ENCODE measurements around the gene VSIR. TPM values are rescaled to one million over a fixed set of nuclear protein-coding genes. Genes with fewer than 3 reads are reported as not detected.

The VSIR gene
- total and polyA plus RNA-seq, 11 donors = 32.6 to 181 (median 83.2) TPM

DNA sequence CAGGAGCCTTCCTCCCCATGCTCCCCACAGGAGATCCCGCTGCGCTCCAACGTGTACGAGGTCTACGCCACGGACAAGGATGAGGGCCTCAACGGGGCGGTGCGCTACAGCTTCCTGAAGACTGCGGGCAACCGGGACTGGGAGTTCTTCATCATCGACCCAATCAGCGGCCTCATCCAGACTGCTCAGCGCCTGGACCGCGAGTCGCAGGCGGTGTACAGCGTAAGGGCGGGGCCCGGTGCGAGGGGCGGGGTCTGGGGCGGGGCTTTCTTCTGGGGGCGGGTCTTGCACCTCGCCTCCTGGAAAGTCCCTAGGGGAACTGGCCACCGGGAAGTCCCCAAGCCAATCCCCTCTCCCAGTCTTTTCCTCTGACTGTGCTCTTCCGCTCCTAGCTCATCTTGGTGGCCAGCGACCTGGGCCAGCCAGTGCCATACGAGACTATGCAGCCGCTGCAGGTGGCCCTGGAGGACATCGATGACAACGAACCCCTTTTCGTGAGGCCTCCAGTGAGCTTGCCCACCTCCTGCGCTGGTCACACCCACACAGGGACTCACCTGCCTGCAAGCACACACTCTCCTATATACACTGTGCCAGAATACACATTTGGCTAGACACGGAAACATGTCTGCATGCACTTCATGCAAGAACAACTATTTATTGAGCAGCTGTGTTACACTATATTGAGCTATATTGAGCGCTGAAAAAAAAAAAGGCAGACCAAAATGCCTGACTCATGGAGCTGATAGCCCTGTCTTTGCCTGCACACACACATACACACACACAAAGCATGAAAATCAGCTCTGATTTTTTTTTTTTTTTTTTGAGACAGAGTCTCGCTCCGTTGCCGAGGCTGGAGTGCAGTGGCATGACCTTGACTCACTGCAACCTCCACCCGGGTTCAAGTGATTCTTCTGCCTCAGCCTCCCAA is 32.7 kb upstream of the VSIR start:
- Histone ChIP-seq H3K4me1 (peaks cover 0 to 31% (median 0%) of the 10 kb centered on the region in 12 donors), H3K36me3 (no peaks in the 10 kb centered on the region), H3K27me3 (peaks cover 0 to 10% (median 0%) of the 10 kb centered on the region in 9 donors), H3K4me3 (no peak overlapping the region), H3K9me3 (no peaks in the 10 kb centered on the region), H3K27ac (no peak overlapping the region)
- DNase-seq (peak in 2 of 5 donors; percentile 52 to 73), ATAC-seq (peak in 3 of 4 donors; percentile 63 to 71 (median 69))
- 41 to 52% (median 49%) methylated on average over 23 to 41 of the region's 41 CpGs for whole genome bisulfite sequencing, 4 donors
- intact Hi-C loops (cut with DNase I) = loop anchor here in 1 of 10 donors (10.0 kb wide), 1 partner anchor 411 kb away; the partner anchor contains the start of gene CDH23
- TF ChIP-seq, protein P1, sequence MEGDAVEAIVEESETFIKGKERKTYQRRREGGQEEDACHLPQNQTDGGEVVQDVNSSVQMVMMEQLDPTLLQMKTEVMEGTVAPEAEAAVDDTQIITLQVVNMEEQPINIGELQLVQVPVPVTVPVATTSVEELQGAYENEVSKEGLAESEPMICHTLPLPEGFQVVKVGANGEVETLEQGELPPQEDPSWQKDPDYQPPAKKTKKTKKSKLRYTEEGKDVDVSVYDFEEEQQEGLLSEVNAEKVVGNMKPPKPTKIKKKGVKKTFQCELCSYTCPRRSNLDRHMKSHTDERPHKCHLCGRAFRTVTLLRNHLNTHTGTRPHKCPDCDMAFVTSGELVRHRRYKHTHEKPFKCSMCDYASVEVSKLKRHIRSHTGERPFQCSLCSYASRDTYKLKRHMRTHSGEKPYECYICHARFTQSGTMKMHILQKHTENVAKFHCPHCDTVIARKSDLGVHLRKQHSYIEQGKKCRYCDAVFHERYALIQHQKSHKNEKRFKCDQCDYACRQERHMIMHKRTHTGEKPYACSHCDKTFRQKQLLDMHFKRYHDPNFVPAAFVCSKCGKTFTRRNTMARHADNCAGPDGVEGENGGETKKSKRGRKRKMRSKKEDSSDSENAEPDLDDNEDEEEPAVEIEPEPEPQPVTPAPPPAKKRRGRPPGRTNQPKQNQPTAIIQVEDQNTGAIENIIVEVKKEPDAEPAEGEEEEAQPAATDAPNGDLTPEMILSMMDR (IDR thresholded peaks at IDR 0.05) = no peak
- no peak for TF ChIP-seq POLR2A (IDR thresholded peaks at IDR 0.05)

DNA sequence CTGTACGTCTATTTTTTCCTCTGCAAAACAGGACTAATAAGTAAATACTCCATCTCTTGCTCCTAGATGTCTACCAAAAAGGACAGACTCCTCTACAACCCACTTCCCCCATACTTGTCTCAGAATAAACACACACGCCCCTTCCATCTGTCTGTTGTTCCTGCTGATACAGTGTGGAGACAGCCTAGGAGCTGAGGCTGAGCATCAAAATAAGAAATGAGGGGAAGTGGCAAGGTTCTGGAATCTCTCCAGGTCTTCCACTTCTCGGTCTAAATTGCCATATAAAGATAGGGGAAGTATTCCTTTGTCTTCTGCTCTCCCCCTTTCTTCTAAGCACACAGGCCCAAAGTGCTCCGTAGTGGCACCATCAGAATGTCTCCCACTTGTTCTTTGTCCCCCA is 30.8 kb upstream of the VSIR start:
- intact Hi-C loops (cut with DNase I) = loop anchor here in 1 of 10 donors (10.0 kb wide), 1 partner anchor 409 kb away; the partner anchor contains the start of gene CDH23
- WGBS, 4 donors = 38 to 49% (median 47%) methylated on average over 4 of the region's 4 CpGs
- no peak for DNase-seq
- peaks cover 0 to 10% (median 0%) of the 10 kb centered on the region in 9 donors for H3K27me3 ChIP-seq
- ATAC-seq = peak in 3 of 4 donors; percentile 19 to 55 (median 38)
- no peaks in the 10 kb centered on the region for H3K9me3 ChIP-seq
- no peaks in the 10 kb centered on the region for H3K36me3 ChIP-seq
- peaks cover 0 to 31% (median 0%) of the 10 kb centered on the region in 12 donors for H3K4me1 ChIP-seq
- TF ChIP-seq, protein P1 (IDR thresholded peaks at IDR 0.05) = no peak
- TF ChIP-seq POLR2A (IDR thresholded peaks at IDR 0.05) = no peak
- H3K27ac ChIP-seq = no peak overlapping the region
- no peak overlapping the region for H3K4me3 ChIP-seq

DNA sequence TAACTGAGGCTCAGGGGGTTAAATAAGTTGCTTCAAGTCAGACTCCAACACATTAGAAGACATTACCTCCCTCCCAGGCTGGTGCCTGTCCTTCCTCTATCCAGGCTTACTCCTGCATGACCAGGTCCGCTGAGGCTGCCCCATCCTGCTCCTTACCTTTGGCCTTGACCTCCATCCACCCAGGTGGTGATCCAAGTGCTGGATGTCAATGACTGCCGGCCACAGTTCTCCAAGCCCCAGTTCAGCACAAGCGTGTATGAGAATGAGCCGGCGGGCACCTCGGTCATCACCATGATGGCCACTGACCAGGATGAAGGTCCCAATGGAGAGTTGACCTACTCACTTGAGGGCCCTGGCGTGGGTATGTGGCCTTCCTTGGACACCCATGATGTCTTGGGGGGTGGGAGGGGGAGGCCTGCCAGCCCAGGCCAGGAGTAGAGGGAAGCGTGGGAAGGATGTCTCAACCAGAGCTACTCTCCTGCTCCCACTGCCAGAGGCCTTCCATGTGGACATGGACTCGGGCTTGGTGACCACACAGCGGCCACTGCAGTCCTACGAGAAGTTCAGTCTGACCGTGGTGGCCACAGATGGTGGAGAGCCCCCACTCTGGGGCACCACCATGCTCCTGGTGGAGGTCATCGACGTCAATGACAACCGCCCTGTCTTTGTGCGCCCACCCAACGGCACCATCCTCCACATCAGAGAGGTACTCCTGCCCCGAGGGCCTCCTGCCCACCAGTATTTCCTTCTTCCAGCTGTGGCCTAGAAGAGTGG is 29.6 kb upstream of the VSIR start:
- no peaks in the 10 kb centered on the region for H3K9me3 ChIP-seq
- WGBS, 4 donors = 89 to 93% (median 92%) methylated on average over 16 to 18 of the region's 18 CpGs
- H3K36me3 ChIP-seq = no peaks in the 10 kb centered on the region
- no peak overlapping the region for H3K27ac ChIP-seq
- H3K27me3 ChIP-seq = peaks cover 0 to 8% (median 0%) of the 10 kb centered on the region in 9 donors
- no peak overlapping the region for H3K4me3 ChIP-seq
- peaks cover 0 to 35% (median 0%) of the 10 kb centered on the region in 12 donors for H3K4me1 ChIP-seq
- ATAC-seq = no peak
- peak in 1 of 5 donors; percentile 48 for DNase-seq
- TF ChIP-seq, protein P1 (IDR thresholded peaks at IDR 0.05) = no peak
- TF ChIP-seq POLR2A (IDR thresholded peaks at IDR 0.05) = no peak
- intact Hi-C loops (cut with DNase I) = loop anchor here in 1 of 10 donors (10.0 kb wide), 1 partner anchor 408 kb away; the partner anchor contains the start of gene CDH23

Measured in heart left ventricle (tissue), 16 donors.